ENCODE measurements around the gene TMTC4.

DNA sequence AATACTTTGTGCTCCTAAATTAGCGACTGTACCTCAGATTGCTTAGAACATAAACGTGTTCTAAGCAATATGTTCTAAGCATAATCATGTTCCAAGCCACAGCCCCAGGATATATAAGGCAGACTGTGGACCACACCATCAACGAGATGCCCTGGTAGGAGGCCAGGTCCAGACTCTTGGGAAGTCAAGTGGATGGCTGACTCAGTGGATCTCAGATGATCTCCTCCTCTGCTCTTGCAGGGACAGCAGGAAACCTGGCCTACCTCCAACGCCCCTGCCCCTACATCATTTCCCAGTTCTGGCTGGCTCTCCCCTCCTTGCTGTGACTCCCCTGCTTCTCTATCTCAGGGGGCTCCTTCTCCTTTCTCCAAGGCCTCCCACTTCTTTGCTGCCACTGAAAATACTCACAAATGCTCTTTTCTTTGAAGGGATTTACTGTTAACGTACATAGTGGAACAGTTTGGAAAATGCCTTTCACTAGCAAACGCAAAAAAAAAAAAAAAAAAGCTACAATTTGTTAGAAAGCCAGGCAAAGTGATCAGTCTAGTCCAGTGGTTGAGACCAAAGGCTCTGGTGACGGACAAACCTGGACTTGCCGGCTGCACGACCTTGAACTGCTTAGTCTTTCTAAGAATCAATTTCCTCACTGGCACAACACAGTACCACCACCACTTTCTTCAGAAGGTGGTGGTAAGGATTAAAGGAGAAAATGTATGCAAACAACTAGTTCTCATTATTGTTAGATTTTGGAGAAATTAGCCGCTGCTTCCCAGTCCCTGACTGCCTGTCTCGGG, 3.0 kb downstream of the TMTC4 start:
- TF ChIP-seq CTCF (IDR thresholded peaks at IDR 0.05; ENCODE audit: low read depth, low read length, poor library complexity, severe bottlenecking) (no peak), EZH2phosphoT487 (IDR thresholded peaks at IDR 0.05; ENCODE audit: borderline replicate concordance, low read length) (no peak)

All from DOHH2 (cell line).